ENCODE data around the gene RUBCN.

The RUBCN gene

DNA sequence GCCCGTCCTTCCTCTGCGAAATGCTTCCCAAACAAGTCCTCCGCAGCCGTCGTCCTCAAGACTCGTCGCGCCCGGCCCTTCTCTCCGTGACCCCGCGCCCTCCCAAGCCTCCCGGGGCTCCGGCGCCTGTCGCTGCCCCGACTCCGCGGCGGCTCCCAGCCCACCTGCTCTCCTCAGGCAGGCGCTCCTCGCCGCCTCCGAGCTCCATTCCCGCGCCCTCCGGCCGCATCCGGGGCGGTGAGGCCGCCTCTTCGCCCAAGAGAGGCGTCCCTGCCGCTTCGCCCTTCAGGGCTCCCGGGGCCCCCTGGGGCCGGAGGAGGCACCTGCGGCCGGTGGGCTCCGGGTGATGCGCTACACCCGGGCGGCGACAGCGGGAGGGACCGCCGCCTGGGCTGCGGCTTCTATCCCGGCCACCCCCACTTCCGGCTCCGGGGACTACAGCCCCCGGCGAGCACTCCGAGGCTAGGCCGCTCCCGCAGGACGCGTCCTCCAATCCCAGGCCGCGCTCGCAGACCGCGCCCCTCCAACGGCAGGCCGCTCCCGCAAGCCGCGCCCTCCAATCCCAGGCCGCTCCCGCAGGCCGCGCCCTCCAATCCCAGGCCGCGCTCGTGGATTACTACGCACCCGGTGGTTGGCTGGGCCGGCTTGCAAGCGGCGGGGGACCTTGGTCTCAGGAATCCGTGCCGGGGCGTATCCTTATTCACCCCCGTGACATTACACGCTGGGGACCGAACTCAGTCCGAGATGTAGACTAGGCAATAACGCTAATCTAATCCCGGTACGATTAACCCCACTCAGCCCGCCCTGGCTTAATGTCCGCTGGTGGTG, at the start of gene RUBCN:
RUBCN (minus strand) TSS at position 414 of the 828 bp plus-strand sequence; CDS start at position 229, 185 bp downstream.
- peak; percentile 89 to 91 for DNase-seq

DNA sequence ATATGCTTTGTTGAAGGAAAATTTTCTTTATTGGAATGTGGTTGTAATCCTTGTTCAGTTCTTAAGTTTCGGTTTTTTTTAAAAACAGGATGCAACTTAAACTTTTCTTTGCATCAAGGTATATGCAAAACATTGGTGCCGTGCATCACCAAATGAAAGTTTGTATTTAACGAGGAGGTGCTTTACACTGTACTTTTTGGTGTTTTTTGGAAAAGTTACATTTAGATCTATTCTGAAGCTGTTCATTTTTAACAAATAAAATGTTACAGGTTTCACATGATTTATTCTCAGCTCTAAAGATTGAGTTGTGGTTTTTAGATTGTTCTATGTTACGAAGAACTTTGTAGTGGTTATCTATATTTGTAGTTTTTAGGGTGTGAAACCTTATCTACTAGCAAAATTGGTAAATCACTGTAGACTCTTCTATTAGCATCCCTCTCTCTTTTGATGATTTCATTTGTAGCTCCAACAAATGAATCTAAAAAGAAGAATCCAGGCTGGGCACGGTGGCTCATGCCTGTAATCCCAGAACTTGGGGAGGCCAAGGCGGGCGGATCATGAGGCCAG, 47.4 kb upstream of the RUBCN start:
- no peak for DNase-seq

DNA sequence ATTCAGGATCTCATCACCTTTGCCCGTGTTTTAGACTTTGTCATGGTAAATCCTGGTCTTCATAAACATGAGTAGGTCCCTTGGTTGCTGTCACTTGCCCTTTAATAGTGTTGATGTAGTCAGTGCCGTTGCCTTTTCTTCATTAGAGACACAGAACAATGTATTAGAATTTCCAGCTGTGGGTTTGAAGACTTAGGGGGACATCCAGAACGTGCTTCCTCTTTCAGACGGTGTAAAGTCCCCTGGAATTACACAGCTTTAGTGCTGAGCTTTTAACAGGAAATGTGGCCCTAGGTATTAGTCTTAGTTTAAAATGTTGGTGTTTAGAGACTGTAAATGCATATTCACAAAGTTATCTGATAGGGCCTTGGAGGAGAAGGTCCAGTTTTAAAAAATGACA, 45.5 kb upstream of the RUBCN start:
- DNase-seq = no peak

DNA sequence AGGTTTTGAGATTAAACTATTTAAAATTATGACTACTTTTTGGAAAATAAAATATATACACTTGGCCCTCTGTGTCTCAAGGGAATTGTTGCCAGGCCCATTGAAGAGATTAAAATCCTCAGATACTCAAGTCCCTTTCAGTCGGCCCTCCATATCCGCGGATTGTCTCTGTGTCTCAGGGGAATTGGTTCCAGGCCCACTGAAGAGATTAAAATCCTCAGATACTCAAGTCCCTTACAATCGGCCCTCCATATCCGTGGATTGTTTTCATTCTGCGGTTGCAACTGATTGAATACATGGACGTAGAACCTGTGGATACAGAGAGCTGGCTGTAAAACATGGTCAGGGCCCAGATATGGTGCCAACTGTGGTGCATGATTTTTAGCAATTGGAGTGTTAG, 38.6 kb upstream of the RUBCN start:
- no peak for DNase-seq

DNA sequence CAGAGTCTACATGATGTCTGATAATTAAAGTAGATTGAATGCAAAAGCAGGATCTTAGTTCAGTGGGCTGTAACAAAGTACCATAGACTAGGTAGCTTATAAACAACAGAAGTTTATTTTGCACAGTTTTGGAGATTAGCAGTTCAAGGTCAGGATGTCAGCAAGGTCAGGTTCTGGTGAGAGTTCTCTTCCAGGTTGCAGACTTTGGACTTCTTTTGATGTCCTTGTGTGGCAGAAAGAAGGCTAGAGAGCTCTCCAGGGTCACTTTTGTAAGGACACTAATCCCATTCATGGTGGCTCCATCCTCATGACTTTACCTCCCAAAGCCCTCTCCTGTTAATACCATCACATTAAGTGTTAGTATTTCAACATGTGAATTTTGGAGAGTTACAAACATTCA, 25.1 kb upstream of the RUBCN start:
- DNase-seq = no peak

DNA sequence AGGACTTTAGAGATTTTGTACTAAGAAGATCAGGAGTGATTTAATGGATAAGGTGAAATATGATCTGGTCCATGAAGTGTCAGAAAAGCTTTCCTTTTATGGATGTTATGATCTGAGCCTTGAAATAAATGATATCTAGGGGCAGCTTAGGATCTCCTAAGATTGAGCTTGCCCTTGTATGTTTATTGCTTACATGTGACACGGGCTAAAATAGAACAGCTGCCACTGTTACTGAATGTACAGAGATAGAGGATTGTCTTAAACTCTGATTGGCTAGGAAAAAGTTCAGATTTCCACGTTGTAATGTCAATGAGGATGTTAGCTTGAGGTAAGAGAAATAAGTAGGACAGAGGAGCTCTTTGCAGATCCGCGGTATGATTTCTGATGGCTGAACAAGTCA, 21.8 kb upstream of the RUBCN start:
- DNase-seq = no peak

DNA sequence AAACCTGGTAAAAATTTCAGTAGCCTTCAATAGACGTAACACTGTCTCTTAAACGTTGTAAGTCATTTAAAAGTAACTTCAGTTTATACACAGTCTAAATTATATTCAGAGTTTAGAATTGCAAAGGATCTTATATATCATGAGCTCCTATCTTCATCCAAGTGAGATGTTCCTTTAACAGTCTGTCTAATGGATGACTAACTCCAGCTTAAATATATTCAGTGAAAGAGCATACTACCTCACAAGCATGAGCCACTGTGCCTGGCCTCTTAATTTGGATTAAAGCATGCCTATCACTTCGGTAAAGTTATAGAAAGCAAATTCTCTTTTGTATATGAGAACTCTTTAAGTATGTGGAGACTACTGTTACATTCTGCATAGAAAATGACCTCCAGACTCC, 20.0 kb upstream of the RUBCN start:
- no peak for DNase-seq

DNA sequence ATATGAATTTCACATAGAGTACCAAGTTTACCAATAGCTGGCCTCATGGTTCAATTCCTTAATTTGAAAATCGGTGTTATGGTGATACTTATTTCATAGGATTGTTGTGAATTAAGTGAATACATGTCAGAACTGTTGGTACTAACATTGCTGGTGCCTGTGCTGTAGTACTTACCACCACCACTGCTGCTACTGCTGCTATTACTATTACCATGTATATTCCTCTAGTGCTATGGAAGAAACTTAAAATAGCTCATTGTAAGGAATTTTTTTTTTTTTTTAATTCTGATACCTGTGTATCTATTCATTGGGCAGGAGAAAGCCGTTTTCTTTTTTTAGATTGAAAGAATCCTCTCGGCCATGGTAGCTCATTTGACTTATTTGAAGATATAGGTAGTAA, 16.6 kb upstream of the RUBCN start:
- DNase-seq = no peak

DNA sequence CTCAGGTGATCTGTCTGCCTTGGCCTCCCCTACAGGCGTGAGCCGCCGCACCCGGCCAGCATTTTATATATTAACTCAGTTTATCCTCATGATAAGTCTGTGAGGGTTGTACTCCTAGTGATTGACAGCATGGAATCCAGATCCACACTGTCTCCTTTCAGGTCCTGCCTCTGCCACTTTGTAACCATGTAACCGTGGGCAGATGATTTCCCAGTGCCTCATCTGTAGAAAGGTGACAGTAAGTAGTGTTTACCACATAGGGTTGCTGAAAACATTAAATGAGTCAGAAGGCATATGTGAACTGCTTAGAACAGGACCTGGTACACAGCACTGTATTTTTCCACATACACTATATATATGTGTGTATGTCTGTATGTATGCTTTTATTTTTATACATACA, 15.4 kb upstream of the RUBCN start:
- no peak for DNase-seq

DNA sequence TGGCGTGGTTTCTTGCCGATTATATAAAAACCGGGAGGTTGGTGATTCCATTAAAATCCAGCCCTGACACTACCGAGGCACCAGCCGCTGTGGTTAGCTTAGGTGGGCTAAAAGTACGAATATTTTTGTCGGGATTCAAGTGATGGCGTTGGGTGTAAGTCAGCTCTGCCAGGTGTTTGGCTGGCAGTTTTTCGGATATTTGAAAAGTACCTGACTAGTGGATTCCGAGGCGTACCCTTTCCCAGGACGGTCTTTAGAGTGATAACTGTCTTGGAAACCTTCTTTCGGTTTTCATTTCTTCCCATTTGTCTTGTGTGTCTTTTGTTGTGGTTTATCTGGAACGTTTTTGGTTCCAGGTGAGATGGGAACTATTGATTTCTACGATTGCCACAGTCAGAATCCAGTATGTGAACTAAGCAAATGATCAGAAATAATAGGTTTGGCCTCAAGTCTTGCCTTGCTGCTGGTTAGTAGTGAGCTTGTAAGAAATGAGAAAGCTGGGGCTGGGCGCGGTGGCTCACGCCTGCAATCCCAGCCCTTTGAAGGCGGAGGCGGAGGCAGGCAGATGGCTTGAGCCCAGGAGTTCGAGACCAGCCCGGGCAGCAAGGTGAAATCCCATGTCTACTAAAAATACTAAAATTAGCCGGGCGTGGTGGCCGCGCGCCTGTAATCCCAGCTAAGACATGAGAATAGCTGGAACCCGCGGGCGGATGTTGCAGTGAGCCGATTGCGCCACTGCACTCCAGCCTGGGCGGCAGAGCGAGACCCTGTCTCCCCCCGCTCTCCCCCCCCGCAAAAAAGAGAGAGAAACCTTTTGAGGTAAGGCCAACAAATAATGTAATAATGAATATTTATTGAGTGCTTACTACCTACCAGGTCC, 14.4 kb upstream of the RUBCN start:
- peak; percentile 30 to 41 for DNase-seq

DNA sequence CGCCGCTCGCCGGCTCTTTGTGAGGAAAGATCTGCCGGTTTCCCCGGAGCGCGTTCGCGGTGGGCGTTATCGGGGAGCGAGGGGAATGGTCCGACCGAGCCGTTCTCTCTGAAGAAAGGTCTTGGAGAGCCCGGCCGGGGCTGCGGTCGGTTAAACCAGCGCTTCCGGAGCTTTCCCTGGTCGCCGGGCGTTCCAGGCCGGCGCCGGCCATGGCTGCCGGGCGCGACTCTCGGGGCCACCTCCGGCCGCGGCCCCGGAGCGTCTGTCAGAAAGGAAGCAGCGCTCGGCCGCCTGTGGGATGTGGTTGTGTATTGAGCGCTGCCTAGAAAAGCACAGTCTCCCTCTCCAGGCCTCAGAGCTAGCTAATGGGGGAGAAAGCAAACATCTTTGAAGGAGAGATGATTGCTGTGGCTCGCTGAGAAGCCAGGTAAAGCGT, 13.7 kb upstream of the RUBCN start:
- peak; percentile 37 to 39 for DNase-seq

DNA sequence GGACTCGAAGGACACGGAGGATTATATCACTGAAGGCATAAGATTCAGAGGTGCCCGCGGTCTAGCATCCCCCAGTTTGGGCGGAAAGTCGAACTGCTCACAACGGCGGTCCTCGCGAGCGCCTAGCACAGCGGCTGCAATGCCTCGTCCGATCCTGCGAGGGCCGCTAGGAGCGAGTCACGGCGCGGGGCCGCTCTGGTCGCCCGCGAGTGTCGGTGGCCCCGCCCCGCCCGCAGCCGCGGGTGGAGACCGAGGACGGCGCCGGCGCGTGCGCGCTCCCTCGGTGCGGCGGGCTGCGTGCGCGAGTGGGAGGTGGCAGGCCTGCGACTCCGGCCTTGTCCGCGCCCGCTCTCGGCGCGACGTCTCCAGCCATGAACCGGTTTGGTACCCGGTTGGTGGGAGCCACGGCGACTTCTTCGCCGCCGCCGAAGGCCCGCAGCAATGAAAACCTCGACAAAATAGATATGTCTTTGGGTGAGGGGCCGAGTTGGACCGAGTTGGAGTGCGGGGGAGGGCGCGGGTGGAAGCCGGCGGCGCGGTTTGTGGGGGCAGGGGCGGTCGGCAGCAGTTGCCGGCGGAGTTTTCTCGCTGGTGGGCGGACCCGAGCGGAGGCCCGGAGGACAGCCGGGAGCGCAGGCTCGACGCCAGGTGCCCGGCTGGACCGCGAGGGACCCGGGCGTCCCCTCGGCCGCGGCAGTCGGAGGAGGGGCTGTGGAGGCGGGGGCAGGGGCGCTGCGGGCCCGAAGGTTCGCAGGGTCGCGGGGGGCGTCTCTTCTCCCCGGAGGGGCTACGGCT, 13.1 kb upstream of the RUBCN start, which contains the start of gene FYTTD1:
FYTTD1 (plus strand) TSS at position 283 of the 795 bp plus-strand sequence; CDS start at position 372, 89 bp downstream.
- DNase-seq = peak; percentile 76 to 80

DNA sequence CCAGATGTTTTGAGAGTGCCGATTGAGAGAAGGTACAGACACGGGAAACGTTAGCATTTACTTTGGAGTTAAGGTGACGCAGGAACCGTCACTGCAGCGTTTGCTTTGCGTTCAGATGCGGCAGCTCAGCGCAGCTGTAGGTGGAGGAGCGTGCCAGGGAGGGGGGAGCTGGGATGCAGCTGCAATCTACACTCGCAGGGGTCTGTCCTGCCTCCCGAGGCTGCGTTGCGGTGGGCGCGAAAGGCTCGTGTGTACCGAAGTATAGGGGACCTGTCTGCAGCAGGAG, 12.6 kb upstream of the RUBCN start:
- DNase-seq = no peak

DNA sequence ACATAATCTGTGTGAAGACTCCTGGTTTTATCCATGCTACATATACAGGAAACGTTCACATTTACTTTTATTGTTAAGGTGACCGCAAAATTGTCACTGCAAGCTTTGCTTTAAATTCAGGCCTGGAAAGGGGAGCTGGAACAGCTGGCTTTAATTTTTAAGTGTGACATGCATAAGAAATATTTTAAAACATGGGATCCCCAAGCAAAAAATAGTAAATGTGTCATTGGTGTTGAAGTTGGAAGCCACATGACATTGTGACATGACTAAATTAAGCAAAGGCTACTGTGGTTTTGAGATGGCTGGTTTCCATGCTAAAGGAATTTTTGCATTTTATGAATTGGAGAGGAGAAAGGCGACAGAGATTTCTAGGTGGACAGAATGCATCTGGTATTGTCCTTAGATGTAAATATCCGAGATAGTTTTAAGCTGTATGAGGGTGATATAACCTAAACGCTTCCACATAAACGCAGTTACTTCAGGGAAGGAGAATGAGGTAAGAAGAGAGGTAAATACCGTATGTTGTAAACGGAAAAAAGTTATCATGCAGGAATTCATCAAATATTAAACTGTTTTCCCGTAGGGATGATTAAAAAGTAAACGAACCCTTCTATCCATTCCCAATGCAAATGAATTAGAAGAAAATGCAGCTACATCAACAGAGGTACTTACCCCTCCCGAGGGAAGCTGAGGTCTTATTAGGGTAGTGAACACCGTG, 12.1 kb upstream of the RUBCN start:
- no peak for DNase-seq

DNA sequence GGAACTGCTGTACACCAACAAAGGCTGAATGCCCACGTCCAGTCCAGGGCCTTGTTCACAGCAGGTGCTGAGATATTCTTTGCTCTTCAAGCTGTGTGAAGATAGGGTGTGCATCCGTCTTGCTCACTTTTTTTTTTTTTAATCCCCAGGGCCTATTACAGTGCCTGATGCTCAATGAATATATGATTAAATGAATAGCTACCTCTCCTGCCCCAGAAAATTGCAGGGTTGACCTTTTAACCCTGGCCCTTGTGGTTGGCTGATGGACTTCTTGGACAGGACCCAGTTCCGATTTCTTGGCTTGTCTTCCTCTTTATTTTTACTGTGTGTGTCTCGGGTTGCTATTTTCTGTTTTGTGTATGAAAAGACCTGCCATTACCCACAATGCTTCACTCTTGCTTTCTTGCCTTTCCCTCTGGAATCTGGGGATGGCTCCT, 10.1 kb upstream of the RUBCN start:
- DNase-seq = no peak

DNA sequence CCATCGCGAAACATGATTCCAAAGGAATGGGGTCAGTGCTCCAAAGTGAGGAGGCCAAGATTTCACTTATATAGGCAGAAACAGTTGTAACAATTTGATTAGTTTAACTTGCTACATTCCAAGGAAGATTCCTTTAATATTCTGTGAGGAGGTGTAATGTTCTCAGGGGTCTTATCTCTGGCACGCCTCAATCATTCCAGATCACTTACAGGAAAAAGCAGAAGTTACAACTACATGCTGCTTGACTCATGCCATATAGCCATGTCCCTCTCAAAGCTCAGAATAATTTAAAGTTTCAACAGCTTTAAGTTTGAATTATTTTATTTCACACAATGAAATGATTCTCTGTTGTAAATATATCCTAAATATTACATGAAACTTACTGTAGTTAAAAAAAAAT, 9.5 kb upstream of the RUBCN start:
- DNase-seq = no peak

DNA sequence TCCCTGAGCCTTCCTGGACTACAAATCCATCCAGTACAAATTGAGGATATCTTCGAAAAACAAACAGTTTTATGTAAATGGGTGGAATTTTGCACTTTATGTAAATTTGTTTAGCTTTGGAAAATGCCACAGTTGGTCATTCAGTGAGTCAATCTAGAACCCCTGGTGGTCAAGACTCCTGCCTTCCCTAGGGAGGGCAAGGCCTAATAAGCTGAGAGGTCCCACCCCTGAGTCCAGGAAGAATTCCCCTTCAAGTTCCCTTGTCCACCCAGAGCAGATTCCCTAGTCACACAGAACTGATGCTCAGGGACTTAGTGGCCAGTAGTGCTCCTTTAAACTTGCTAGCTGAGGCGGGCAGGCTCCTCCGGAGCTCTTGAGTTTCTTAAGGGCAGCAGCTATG, 6.1 kb upstream of the RUBCN start:
- DNase-seq = no peak

DNA sequence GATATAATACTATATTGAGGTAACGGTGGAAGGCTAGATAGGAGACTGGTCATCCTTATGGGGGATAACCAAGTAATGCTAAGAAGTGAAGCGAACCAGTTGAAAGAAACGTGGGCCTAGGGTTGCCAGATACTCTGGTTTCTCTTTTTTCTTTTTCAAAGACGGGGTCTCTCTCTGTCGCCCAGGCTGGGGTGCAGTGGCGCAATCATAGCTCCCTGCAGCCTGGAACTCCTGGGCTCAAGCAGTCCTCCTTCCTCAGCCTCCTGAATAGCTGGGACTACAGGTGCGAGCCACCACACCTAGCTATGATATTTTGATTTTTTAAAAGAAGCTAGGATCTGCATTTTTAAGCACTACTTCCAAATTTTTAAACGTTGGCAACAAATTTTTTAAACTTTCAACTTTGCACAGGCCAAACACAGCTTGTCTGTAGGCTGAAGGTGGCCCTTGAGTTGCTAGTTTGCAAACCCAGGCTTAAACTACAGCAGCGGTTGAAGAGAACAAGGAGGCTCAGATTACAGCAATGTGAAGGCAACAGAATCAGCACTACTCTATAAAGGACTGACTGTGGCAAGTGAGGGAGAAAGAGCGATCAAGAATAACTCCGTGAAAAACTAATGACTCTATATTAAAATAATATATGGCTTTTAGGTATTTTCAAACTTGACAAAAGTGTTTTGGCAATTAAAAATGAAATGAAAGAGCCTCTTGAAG, 1.2 kb upstream of the RUBCN start:
- no peak for DNase-seq

DNA sequence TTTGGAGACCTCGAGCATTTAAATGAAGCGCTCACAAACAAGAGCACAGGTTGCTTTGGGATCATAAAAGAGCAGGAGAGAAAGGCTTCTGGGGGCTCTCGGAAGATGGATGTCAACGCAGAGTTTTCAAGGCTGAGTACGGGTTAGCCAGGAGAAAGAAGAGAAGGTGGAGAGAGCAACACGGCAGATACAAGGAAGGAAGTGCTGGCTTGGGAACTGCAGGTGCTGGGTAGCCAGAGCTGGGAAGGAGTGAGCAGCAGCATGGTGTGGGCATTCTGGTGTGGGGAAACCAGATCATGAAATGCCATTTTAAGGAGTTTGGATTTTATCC, 580 bp upstream of the RUBCN start:
- DNase-seq = no peak

DNA sequence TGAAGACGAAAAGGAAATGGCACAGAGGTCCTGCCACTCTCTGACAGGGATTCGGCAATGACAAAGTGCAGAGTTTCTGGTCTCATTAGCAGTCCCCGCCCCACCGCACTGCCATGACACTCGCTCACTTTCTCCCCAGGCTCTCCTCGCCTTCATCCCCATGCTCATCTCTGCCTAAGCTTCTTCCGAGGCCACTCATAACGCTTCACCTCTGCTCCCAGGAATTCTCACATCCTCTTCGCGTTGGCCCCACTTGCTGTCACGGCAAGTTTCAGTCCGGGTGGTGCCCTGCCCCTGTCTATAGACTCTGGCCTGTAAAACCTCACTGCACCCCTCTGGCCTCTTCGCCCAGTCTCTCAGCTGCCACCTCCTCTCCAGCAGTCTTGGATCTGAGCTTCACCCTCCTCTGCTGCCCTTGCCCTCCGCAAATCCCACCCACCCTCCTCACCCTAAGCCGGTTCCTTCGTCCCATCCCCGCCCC, 654 bp downstream of the RUBCN start:
- peak; percentile 41 to 55 for DNase-seq

DNA sequence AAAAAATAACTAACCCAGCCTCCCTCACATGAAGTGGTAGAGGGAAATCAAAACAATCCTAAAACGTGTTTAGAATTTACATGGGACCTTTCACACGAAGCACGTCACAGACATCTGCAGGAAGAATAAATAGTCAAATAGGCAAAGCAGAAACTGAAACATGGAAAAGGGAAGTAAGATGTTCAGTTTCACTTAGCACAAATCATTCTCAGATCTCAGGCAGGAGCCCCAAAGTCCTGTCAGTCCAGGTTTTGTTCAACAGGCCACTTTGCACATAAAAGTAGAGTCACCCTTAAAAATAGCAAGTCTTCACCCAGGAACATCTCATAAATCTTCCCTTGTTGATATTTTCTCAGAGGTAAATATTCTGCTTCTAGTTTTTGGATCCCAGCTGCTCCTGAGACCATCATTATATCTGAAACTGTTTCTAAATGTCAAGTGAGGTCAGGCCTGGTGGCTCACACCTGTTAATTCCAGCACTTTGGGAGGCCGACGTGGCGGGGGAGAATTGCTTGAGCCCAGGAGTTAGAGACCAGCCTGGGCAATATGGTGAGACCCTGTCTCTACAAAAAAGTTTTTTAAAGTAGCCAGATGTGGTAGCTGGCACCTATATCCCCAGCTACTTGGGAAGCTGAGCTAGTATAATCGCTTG, 1.9 kb downstream of the RUBCN start:
- no peak for DNase-seq
